ENCODE results near the gene CD163.
"Not testable (repeated sequence)": the region's sequence is repeated elsewhere in the genome, so short reads cannot be mapped to it uniquely, and the experiment has no call there.

Gene CD163

GRCh38 chr12:7450667-7451066, 52.9 kb downstream of the CD163 start:
- DNase-seq (ENCODE audit: low read depth in 2 of 2, low spot score in 1 of 2), result no peak

- no peak for DNase-seq (ENCODE audit: low read depth in 2 of 2, low spot score in 1 of 2)
Observed at GRCh38 chr12:7448099-7448498, 55.5 kb downstream of the CD163 start.

GRCh38 chr12:7444537-7444936, 59.0 kb downstream of the CD163 start:
- no peak for DNase-seq (ENCODE audit: low read depth in 2 of 2, low spot score in 1 of 2)

GRCh38 chr12:7444076-7444475, 59.5 kb downstream of the CD163 start, which contains the start of gene CD163L1:
Gene CD163L1 (minus strand): TSS chr12:7444153. CDS start chr12:7444127, 26 bp downstream.
- no peak for DNase-seq (ENCODE audit: low read depth in 2 of 2, low spot score in 1 of 2)

- no peak for DNase-seq (ENCODE audit: low read depth in 2 of 2, low spot score in 1 of 2)
Observed at GRCh38 chr12:7441216-7441615, 62.4 kb downstream of the CD163 start.

- DNase-seq (ENCODE audit: low read depth in 2 of 2, low spot score in 1 of 2), result no peak
Observed at GRCh38 chr12:7439579-7440505, 63.7 kb downstream of the CD163 start.

GRCh38 chr12:7438291-7438995, 65.1 kb downstream of the CD163 start:
- not testable (repeated sequence) for DNase-seq (ENCODE audit: low read depth in 2 of 2, low spot score in 1 of 2)

GRCh38 chr12:7437494-7437893, 66.1 kb downstream of the CD163 start:
- not testable (repeated sequence) for DNase-seq (ENCODE audit: low read depth in 2 of 2, low spot score in 1 of 2)

- DNase-seq (ENCODE audit: low read depth in 2 of 2, low spot score in 1 of 2), result no peak
Observed at GRCh38 chr12:7434670-7435069, 68.9 kb downstream of the CD163 start.

GRCh38 chr12:7433276-7433822, 70.2 kb downstream of the CD163 start:
- DNase-seq (ENCODE audit: low read depth in 2 of 2, low spot score in 1 of 2), result no peak

- no peak for DNase-seq (ENCODE audit: low read depth in 2 of 2, low spot score in 1 of 2)
Observed at GRCh38 chr12:7431993-7432685, 71.4 kb downstream of the CD163 start.
